IMR-90 (cell line): Measurements from ENCODE around the gene LRRC37A3.
"Not testable (repeated sequence)": the region's sequence is repeated elsewhere in the genome, so short reads cannot be mapped to it uniquely, and the experiment has no call there.

Experiments
- CTCF ChIP-seq: conservative IDR thresholded peaks from 2 replicates; pipeline ENCODE4 v1.5.1; 2012; ENCODE audit warnings: mild to moderate bottlenecking, low read depth, low read length, improper control_type of control experiment
- RAD21 ChIP-seq: IDR thresholded peaks from 2 replicates; pipeline ENCODE4 v1.6.1; 2012; ENCODE audit warnings: low read length, improper control_type of control experiment

- TF ChIP-seq CTCF, RAD21: not testable (repeated sequence)
These were observed 9.1 kb downstream of the LRRC37A3 start for GRCh38 chr17:64910191-64910514.
